ENCODE measurements around the gene CAMK4. TPM values are rescaled to one million over a fixed set of nuclear protein-coding genes. Genes with fewer than 3 reads are reported as not detected.

Gene CAMK4
- total and polyA plus RNA-seq, 4 donors, result 0.27 to 1.4 (median 1.2) TPM

DNA sequence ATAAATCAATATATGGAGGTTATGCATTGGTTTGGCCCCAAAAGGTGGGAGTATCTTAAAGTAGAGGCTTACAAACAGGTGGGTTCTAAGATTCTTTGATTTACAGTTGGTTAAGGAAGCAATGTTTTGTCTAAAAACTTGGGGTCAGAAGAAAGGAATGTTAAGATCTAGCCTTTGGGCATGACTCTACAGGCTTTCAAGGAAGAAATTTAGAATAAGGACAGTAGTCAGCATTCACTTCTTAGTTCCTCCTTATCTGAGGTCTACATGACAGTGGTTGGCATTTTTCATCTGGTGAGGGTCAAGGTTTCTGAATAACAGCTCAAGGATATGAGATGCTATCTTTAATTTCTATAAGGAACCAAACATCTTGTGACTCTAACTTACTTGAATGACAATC lies 122.8 kb downstream of the CAMK4 start:
- Histone ChIP-seq H3K4me1 (ENCODE audit: control insufficient read depth in 4 of 4, insufficient read depth in 4 of 4, low read length in 3 of 4) (no peaks in the 10 kb centered on the region), H3K9ac (ENCODE audit: low read depth in 1 of 2, low read length in 2 of 2) (no peak overlapping the region), H3K4me3 (ENCODE audit: low read depth in 1 of 3, low read length in 3 of 3) (no peak overlapping the region), H3K27me3 (ENCODE audit: control insufficient read depth in 4 of 4, insufficient read depth in 4 of 4, low read length in 3 of 4) (peaks cover 0 to 2% (median 0%) of the 10 kb centered on the region in 4 donors), H3K27ac (ENCODE audit: low read depth in 1 of 2, low read length in 2 of 2) (no peak overlapping the region), H3K9me3 (ENCODE audit: control insufficient read depth in 4 of 4, low read length in 3 of 4) (no peaks in the 10 kb centered on the region), H3K36me3 (ENCODE audit: control insufficient read depth in 4 of 4, insufficient read depth in 3 of 4, low read depth in 1 of 4, low read length in 3 of 4) (no peaks in the 10 kb centered on the region)
- no peak for DNase-seq (ENCODE audit: low spot score)
- TF ChIP-seq FOXA1 (IDR thresholded peaks at IDR 0.05), result no peak
- no peak for TF ChIP-seq JUND (IDR thresholded peaks at IDR 0.05)
- TF ChIP-seq MAX (IDR thresholded peaks at IDR 0.05), result no peak
- TF ChIP-seq, protein P1, sequence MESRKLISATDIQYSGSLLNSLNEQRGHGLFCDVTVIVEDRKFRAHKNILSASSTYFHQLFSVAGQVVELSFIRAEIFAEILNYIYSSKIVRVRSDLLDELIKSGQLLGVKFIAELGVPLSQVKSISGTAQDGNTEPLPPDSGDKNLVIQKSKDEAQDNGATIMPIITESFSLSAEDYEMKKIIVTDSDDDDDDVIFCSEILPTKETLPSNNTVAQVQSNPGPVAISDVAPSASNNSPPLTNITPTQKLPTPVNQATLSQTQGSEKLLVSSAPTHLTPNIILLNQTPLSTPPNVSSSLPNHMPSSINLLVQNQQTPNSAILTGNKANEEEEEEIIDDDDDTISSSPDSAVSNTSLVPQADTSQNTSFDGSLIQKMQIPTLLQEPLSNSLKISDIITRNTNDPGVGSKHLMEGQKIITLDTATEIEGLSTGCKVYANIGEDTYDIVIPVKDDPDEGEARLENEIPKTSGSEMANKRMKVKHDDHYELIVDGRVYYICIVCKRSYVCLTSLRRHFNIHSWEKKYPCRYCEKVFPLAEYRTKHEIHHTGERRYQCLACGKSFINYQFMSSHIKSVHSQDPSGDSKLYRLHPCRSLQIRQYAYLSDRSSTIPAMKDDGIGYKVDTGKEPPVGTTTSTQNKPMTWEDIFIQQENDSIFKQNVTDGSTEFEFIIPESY (IDR thresholded peaks at IDR 0.05), result no peak
- no peak for TF ChIP-seq FOXA2 (IDR thresholded peaks at IDR 0.05)
- no peak for TF ChIP-seq REST (IDR thresholded peaks at IDR 0.05)
- no peak for TF ChIP-seq RAD21 (IDR thresholded peaks at IDR 0.05)
- TF ChIP-seq, protein P2, sequence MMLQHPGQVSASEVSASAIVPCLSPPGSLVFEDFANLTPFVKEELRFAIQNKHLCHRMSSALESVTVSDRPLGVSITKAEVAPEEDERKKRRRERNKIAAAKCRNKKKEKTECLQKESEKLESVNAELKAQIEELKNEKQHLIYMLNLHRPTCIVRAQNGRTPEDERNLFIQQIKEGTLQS (IDR thresholded peaks at IDR 0.05), result no peak
- TF ChIP-seq NR2F2 (IDR thresholded peaks at IDR 0.05), result no peak
- no peak for TF ChIP-seq HNF4A (conservative IDR thresholded peaks at IDR 0.05)
- no peak for TF ChIP-seq TAF1 (conservative IDR thresholded peaks at IDR 0.05)
- no peak for TF ChIP-seq RXRA (IDR thresholded peaks at IDR 0.05)
- TF ChIP-seq, protein P3, sequence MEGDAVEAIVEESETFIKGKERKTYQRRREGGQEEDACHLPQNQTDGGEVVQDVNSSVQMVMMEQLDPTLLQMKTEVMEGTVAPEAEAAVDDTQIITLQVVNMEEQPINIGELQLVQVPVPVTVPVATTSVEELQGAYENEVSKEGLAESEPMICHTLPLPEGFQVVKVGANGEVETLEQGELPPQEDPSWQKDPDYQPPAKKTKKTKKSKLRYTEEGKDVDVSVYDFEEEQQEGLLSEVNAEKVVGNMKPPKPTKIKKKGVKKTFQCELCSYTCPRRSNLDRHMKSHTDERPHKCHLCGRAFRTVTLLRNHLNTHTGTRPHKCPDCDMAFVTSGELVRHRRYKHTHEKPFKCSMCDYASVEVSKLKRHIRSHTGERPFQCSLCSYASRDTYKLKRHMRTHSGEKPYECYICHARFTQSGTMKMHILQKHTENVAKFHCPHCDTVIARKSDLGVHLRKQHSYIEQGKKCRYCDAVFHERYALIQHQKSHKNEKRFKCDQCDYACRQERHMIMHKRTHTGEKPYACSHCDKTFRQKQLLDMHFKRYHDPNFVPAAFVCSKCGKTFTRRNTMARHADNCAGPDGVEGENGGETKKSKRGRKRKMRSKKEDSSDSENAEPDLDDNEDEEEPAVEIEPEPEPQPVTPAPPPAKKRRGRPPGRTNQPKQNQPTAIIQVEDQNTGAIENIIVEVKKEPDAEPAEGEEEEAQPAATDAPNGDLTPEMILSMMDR (IDR thresholded peaks at IDR 0.05; ENCODE audit: low read depth, low read length, missing input control), result no peak
- no peak for TF ChIP-seq SP1 (IDR thresholded peaks at IDR 0.05)
- TF ChIP-seq GABPA (IDR thresholded peaks at IDR 0.05 in 1 of 2, conservative IDR thresholded peaks at IDR 0.05 in 1 of 2), result no peak

- no peak for DNase-seq (ENCODE audit: low spot score)
- no peaks in the 10 kb centered on the region for H3K4me1 ChIP-seq (ENCODE audit: control insufficient read depth in 4 of 4, insufficient read depth in 4 of 4, low read length in 3 of 4)
- no peak overlapping the region for H3K4me3 ChIP-seq (ENCODE audit: low read depth in 1 of 3, low read length in 3 of 3)
- H3K36me3 ChIP-seq (ENCODE audit: control insufficient read depth in 4 of 4, insufficient read depth in 3 of 4, low read depth in 1 of 4, low read length in 3 of 4), result no peaks in the 10 kb centered on the region
- H3K27ac ChIP-seq (ENCODE audit: low read depth in 1 of 2, low read length in 2 of 2), result no peak overlapping the region
- H3K27me3 ChIP-seq (ENCODE audit: control insufficient read depth in 4 of 4, insufficient read depth in 4 of 4, low read length in 3 of 4), result peaks cover 0 to 2% (median 0%) of the 10 kb centered on the region in 4 donors
- WGBS, result 72% methylated on average over 3 of the region's 3 CpGs
- no peaks in the 10 kb centered on the region for H3K9me3 ChIP-seq (ENCODE audit: control insufficient read depth in 4 of 4, low read length in 3 of 4)
- no peak overlapping the region for H3K9ac ChIP-seq (ENCODE audit: low read depth in 1 of 2, low read length in 2 of 2)
- TF ChIP-seq SP1 (IDR thresholded peaks at IDR 0.05) (no peak), TAF1 (conservative IDR thresholded peaks at IDR 0.05) (no peak), EGR1 (IDR thresholded peaks at IDR 0.05; ENCODE audit: low read depth in 2 of 2) (no peak), HNF4G (IDR thresholded peaks at IDR 0.05) (no peak), YY1 (IDR thresholded peaks at IDR 0.05) (no peak), REST (IDR thresholded peaks at IDR 0.05) (no peak), JUND (IDR thresholded peaks at IDR 0.05) (no peak), RAD21 (IDR thresholded peaks at IDR 0.05) (no peak), GABPA (IDR thresholded peaks at IDR 0.05 in 1 of 2, conservative IDR thresholded peaks at IDR 0.05 in 1 of 2) (no peak)
- TF ChIP-seq, protein P2 (IDR thresholded peaks at IDR 0.05), result no peak
Measured at GRCh38 chr5:111348661-111349329, 124.6 kb downstream of the CAMK4 start.
